Upper lobe of left lung (tissue), 4 donors: ENCODE data around the gene CIB4.

ENCODE experiments used
- POLR2A ChIP-seq, 4 donors: fragments of 450-650 bp; IDR thresholded peaks; one replicate each; pipeline ENCODE4 v1.5.1; 2016 to 2017; ENCODE audit warnings: antibody characterized with exemption in 4 of 4, mild to moderate bottlenecking in 2 of 4
- POLR2AphosphoS5 ChIP-seq, 2 donors: sonication (generic); formaldehyde crosslinking; IDR thresholded peaks; one replicate each; pipeline ENCODE4 v1.5.1; 2017; ENCODE audit warnings: antibody characterized with exemption in 2 of 2

GRCh38 chr2:26672818-26673393, 31.7 kb upstream of the CIB4 start:
- TF ChIP-seq POLR2AphosphoS5 (IDR thresholded peaks at IDR 0.05) (no peak), POLR2A (IDR thresholded peaks at IDR 0.05) (no peak)
